Loucy (cell line): ENCODE data around the gene OR56A4.
"Not testable (repeated sequence)": the region's sequence is repeated elsewhere in the genome, so short reads cannot be mapped to it uniquely, and the experiment has no call there.

Source experiments
- H2AFZ ChIP-seq: fragments of 200-600 bp; sonication (generic); 2 replicates; pipeline ENCODE4 v1.6.0; 2016; ENCODE audit warnings: antibody characterized with exemption, mild to moderate bottlenecking, low read length, moderate library complexity
- H3F3A ChIP-seq: fragments of 200-600 bp; 2 replicates; pipeline ENCODE4 v1.6.0; 2016; ENCODE audit warnings: antibody characterized with exemption, low read depth, mild to moderate bottlenecking
- H3K27me3 ChIP-seq: fragments of 200-600 bp; sonication (generic); 2 replicates; pipeline ENCODE4 v1.6.1; 2014; ENCODE audit warnings: low read length, mild to moderate bottlenecking; ENCODE audit not compliant: insufficient read depth, poor library complexity, severe bottlenecking
- H3K36me3 ChIP-seq: fragments of 200-600 bp; sonication (generic); 2 replicates; pipeline ENCODE4 v1.6.1; 2016; ENCODE audit warnings: low read length; ENCODE audit not compliant: insufficient read depth
- H3K4me1 ChIP-seq: fragments of 200-600 bp; sonication (generic); 2 replicates; pipeline ENCODE4 v1.5.1; 2014; ENCODE audit warnings: low read length, mild to moderate bottlenecking; ENCODE audit not compliant: insufficient read depth, poor library complexity, severe bottlenecking
- H3K4me2 ChIP-seq: fragments of 200-600 bp; sonication (generic); 2 replicates; pipeline ENCODE4 v1.6.0; 2014; ENCODE audit warnings: antibody characterized with exemption, low read length, low read depth, mild to moderate bottlenecking; ENCODE audit not compliant: poor library complexity, severe bottlenecking
- H3K4me3 ChIP-seq: fragments of 200-600 bp; sonication (generic); 2 replicates; pipeline ENCODE4 v1.5.1; 2014; ENCODE audit warnings: low read length, mild to moderate bottlenecking, mixed read lengths; ENCODE audit not compliant: poor library complexity, severe bottlenecking
- H3K79me2 ChIP-seq: fragments of 200-600 bp; sonication (generic); 2 replicates; pipeline ENCODE4 v1.6.1; 2014; ENCODE audit warnings: low read length; ENCODE audit not compliant: insufficient read depth
- H3K9ac ChIP-seq: fragments of 200-600 bp; sonication (generic); 2 replicates; pipeline ENCODE4 v1.6.0; 2014; ENCODE audit warnings: mild to moderate bottlenecking, low read depth, low read length, moderate library complexity; ENCODE audit not compliant: poor library complexity, severe bottlenecking
- H3K9me2 ChIP-seq: fragments of 200-600 bp; sonication (generic); replicated peaks from 2 replicates; pipeline ENCODE4 v1.6.1; 2016; ENCODE audit warnings: low read depth, low read length, mixed read lengths
- H3K9me3 ChIP-seq: fragments of 200-600 bp; sonication (generic); 2 replicates; pipeline ENCODE4 v1.6.1; 2014; ENCODE audit warnings: mild to moderate bottlenecking, antibody characterized with exemption, low read length, low read depth; ENCODE audit not compliant: insufficient read depth
- H4K20me1 ChIP-seq: fragments of 200-600 bp; sonication (generic); 2 replicates; pipeline ENCODE4 v1.6.0; 2014; ENCODE audit warnings: antibody characterized with exemption, low read length, mild to moderate bottlenecking; ENCODE audit not compliant: insufficient read depth, poor library complexity, severe bottlenecking
- EZH2phosphoT487 ChIP-seq: fragments of 200-600 bp; IDR thresholded peaks from 2 replicates; pipeline ENCODE4 v1.6.1; 2018; ENCODE audit warnings: antibody characterized with exemption, mild to moderate bottlenecking, moderate library complexity, borderline replicate concordance
- TF ChIP-seq, protein P1 (sequence below): fragments of 200-600 bp; sonication (generic); conservative IDR thresholded peaks from 2 replicates; pipeline ENCODE4 v1.5.1; 2014; ENCODE audit warnings: mild to moderate bottlenecking, antibody characterized with exemption, low read length

Gene OR56A4

GRCh38 chr11:5968394-5968793 is 38.4 kb downstream of the OR56A4 start, which contains the start of gene OR56A5:
Gene OR56A5 (minus strand): TSS chr11:5968494. CDS start chr11:5968494, 0 bp downstream.
- Histone ChIP-seq H3K4me1 (no peaks in the 10 kb centered on the region), H3K9ac (no peak within 1 kb of the TSS), H3K4me3 (no peak within 1 kb of the TSS), H3F3A (no peaks in the 10 kb centered on the region), H3K79me2 (no peaks in the 10 kb centered on the region), H3K9me3 (0 out of 2 replicates have a peak, but pooled peaks cover under 1% of the 10 kb centered on the region), H2AFZ (no peak within 1 kb of the TSS), H3K9me2 (no peaks in the 10 kb centered on the region), H3K4me2 (no peak within 1 kb of the TSS), H3K36me3 (no peaks in the 10 kb centered on the region), H3K27me3 (no peaks in the 10 kb centered on the region), H4K20me1 (no peaks in the 10 kb centered on the region)
- no peak for TF ChIP-seq EZH2phosphoT487
- TF ChIP-seq, protein P1, sequence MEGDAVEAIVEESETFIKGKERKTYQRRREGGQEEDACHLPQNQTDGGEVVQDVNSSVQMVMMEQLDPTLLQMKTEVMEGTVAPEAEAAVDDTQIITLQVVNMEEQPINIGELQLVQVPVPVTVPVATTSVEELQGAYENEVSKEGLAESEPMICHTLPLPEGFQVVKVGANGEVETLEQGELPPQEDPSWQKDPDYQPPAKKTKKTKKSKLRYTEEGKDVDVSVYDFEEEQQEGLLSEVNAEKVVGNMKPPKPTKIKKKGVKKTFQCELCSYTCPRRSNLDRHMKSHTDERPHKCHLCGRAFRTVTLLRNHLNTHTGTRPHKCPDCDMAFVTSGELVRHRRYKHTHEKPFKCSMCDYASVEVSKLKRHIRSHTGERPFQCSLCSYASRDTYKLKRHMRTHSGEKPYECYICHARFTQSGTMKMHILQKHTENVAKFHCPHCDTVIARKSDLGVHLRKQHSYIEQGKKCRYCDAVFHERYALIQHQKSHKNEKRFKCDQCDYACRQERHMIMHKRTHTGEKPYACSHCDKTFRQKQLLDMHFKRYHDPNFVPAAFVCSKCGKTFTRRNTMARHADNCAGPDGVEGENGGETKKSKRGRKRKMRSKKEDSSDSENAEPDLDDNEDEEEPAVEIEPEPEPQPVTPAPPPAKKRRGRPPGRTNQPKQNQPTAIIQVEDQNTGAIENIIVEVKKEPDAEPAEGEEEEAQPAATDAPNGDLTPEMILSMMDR = no peak

GRCh38 chr11:5967708-5968107 is 39.0 kb downstream of the OR56A4 start:
- Histone ChIP-seq H4K20me1 (no peaks in the 10 kb centered on the region), H3K4me2 (no peak overlapping the region), H3F3A (no peaks in the 10 kb centered on the region), H3K4me3 (no peak overlapping the region), H3K9me3 (0 out of 2 replicates have a peak, but pooled peaks cover 3% of the 10 kb centered on the region), H3K9ac (no peak overlapping the region), H3K79me2 (no peaks in the 10 kb centered on the region), H3K9me2 (no peaks in the 10 kb centered on the region), H3K4me1 (no peaks in the 10 kb centered on the region), H3K27me3 (no peaks in the 10 kb centered on the region), H3K36me3 (no peaks in the 10 kb centered on the region), H2AFZ (no peak overlapping the region)
- TF ChIP-seq, protein P1 = no peak
- no peak for TF ChIP-seq EZH2phosphoT487

DNA sequence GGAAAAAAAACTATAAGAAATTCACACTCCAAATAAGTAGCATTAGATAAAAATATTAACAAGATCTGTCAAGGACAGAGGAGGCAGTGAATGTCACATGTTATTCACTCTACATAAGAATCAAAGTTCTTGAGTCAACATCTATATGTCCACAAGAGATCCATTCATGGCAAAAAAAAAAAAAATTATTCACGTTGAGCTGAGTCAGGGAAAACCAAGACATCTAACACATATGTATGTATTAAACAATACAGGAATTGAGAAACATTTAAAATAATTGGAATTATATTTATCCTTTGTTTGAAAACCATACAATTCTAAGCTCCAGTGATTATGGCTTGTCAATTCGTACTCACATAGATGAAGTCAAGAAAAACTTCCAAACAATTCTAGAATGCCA is 39.8 kb downstream of the OR56A4 start:
- Histone ChIP-seq H4K20me1 (no peaks in the 10 kb centered on the region), H3K9me2 (no peaks in the 10 kb centered on the region), H3K4me2 (no peak overlapping the region), H3K79me2 (no peaks in the 10 kb centered on the region), H3F3A (no peaks in the 10 kb centered on the region), H3K9me3 (0 out of 2 replicates have a peak, but pooled peaks cover 3% of the 10 kb centered on the region), H3K36me3 (no peaks in the 10 kb centered on the region), H3K9ac (no peak overlapping the region), H3K4me1 (no peaks in the 10 kb centered on the region), H3K27me3 (no peaks in the 10 kb centered on the region), H3K4me3 (no peak overlapping the region), H2AFZ (no peak overlapping the region)
- TF ChIP-seq, protein P1 = no peak
- TF ChIP-seq EZH2phosphoT487 = no peak

- not testable (repeated sequence) for H3K9ac ChIP-seq, H3K79me2 ChIP-seq, H3K9me2 ChIP-seq, H3K4me3 ChIP-seq, H3K36me3 ChIP-seq, H3K4me1 ChIP-seq, H3K4me2 ChIP-seq, H3K9me3 ChIP-seq, H2AFZ ChIP-seq, H4K20me1 ChIP-seq, H3K27me3 ChIP-seq, H3F3A ChIP-seq
Observed at GRCh38 chr11:5960704-5961320, 45.9 kb downstream of the OR56A4 start.
